Psoas muscle (tissue), 8 donors: Measurements from ENCODE around the gene DOCK1. TPM values are rescaled to one million over a fixed set of nuclear protein-coding genes. Genes with fewer than 3 reads are reported as not detected.

Source experiments
- ATAC-seq, 4 donors: fragments of 200-7000 bp; cut with Tn5 transposase; one replicate each; pipeline ENCODE4 v1.9.1; 2020; ENCODE audit warnings: moderate library complexity in 3 of 4, mild to moderate bottlenecking in 2 of 4
- DNase-seq, 2 donors: peaks; one replicate each; pipeline ENCODE4 v3.0.0-alpha.2; 2020
- H3K27ac ChIP-seq: fragments of 200-600 bp; one replicate; pipeline ENCODE4 v1.8.0; 2022
- H3K27me3 ChIP-seq, 3 donors: fragments of 200-600 bp in 1 of 3; one replicate each; pipeline versions ENCODE4 v1.6.1 to v1.8.0; 2013 to 2022; ENCODE audit warnings: low read length in 2 of 3, mild to moderate bottlenecking in 2 of 3, moderate library complexity in 1 of 3; ENCODE audit not compliant: insufficient read depth in 3 of 3
- H3K36me3 ChIP-seq, 2 donors: fragments of 200-600 bp in 1 of 2; one replicate each; pipeline versions ENCODE4 v1.6.1 to v1.8.0; 2013 to 2022; ENCODE audit warnings: low read depth in 1 of 2, mild to moderate bottlenecking in 1 of 2, moderate library complexity in 1 of 2; ENCODE audit not compliant: insufficient read depth in 1 of 2
- H3K4me1 ChIP-seq: fragments of 200-600 bp; one replicate; pipeline ENCODE4 v1.8.0; 2022
- H3K4me3 ChIP-seq: fragments of 200-600 bp; one replicate; pipeline ENCODE4 v1.8.0; 2022; ENCODE audit warnings: mild to moderate bottlenecking
- H3K9me3 ChIP-seq: fragments of 200-600 bp; one replicate; pipeline ENCODE4 v1.8.0; 2022
- CTCF ChIP-seq: fragments of 200-600 bp; IDR thresholded peaks from one replicate; pipeline ENCODE4 v1.8.0; 2022; ENCODE audit warnings: antibody characterized with exemption
- WGBS, 3 donors: extraction: QIAGEN DNeasy Blood & Tissue Kit; methylation state at CpG; one replicate each; pipeline versions ENCODE4 v1.1.6 to v1.1.7; 2013; 5-methylcytosine and 5-hydroxymethylcytosine counted together
- intact Hi-C, 2 donors: fragments of 100-400 bp; cut with DNase I; formaldehyde crosslinking; loops; one replicate each; pipeline versions ENCODE4 v1.11.0 to v1.14.2; 2022
- polyA plus RNA-seq, 3 donors: library from polyadenylated mRNA; stranded (reverse); fragments of 200-250 nt; gene quantifications; one replicate each; pipeline ENCODE4 v1.2.3, GENCODE V29; 2013
- total RNA-seq, 4 donors: library from RNA; stranded (reverse); fragmentation: NEBNext Ultra II Directional in 2 of 4; extraction: Animal tissue kit (Norgen Biotek cat#: 25700) in 2 of 4; gene quantifications; one replicate each; pipeline versions ENCODE4 v1.2.1 to v1.2.4, GENCODE V29; 2021 to 2023
- donor health status: healthy with polysubstance abuse.
- donor health status: DM: no; HTN: no; CAD: no; lungs with moderate emphysema.
- donor health status: Bipolar disorder and iron deficiency.
- donor health status: healthy.
- donor health status: DM: yes; HTN: yes; CAD: no.
- donor health status: DM: no; HTN: no; CAD: no.
- donor health status: DM: no; HTN: no; CAD: no.
- donor health status: DM: yes; HTN: yes; CAD: no.

The DOCK1 gene
- total and polyA plus RNA-seq, 7 donors, result 2.1 to 11.3 (median 5.4) TPM

- no peaks in the 10 kb centered on the region for H3K27me3 ChIP-seq
- no peak for TF ChIP-seq CTCF
- DNase-seq (no peak), ATAC-seq (no peak)
- intact Hi-C loops, result no loop called here
- no peak overlapping the region for H3K4me3 ChIP-seq
- H3K27ac ChIP-seq, result no peak overlapping the region
- no peaks in the 10 kb centered on the region for H3K4me1 ChIP-seq
- no peaks in the 10 kb centered on the region for H3K36me3 ChIP-seq
- no peaks in the 10 kb centered on the region for H3K9me3 ChIP-seq
- WGBS, 3 donors, result 97 to 100% (median 100%) methylated on average over 2 of the region's 2 CpGs
These were observed 279.4 kb downstream of the DOCK1 start for GRCh38 chr10:127184582-127184981.

- Histone ChIP-seq H3K27me3 (no peaks in the 10 kb centered on the region), H3K4me1 (no peaks in the 10 kb centered on the region), H3K36me3 (no peaks in the 10 kb centered on the region), H3K27ac (no peak overlapping the region), H3K9me3 (no peaks in the 10 kb centered on the region), H3K4me3 (no peak overlapping the region)
- no peak for DNase-seq
- WGBS, 3 donors, result 40 to 63% (median 42%) methylated on average over 7 of the region's 7 CpGs
- TF ChIP-seq CTCF, result no peak
- ATAC-seq, result no peak
- intact Hi-C loops, result no loop called here
These were observed 281.6 kb downstream of the DOCK1 start for GRCh38 chr10:127186813-127187212.

- no peak for DNase-seq
- TF ChIP-seq CTCF, result no peak
- no peaks in the 10 kb centered on the region for H3K36me3 ChIP-seq
- H3K9me3 ChIP-seq, result no peaks in the 10 kb centered on the region
- H3K27ac ChIP-seq, result no peak overlapping the region
- no peaks in the 10 kb centered on the region for H3K4me1 ChIP-seq
- ATAC-seq, result no peak
- peaks cover 0 to 5% (median 0%) of the 10 kb centered on the region in 3 donors for H3K27me3 ChIP-seq
- intact Hi-C loops, result no loop called here
- no peak overlapping the region for H3K4me3 ChIP-seq
These were observed 284.0 kb downstream of the DOCK1 start for GRCh38 chr10:127189226-127189625.

GRCh38 chr10:127190427-127190826 lies 285.2 kb downstream of the DOCK1 start:
- Histone ChIP-seq H3K4me3 (no peak overlapping the region), H3K4me1 (no peaks in the 10 kb centered on the region), H3K36me3 (no peaks in the 10 kb centered on the region), H3K27ac (no peak overlapping the region), H3K9me3 (no peaks in the 10 kb centered on the region), H3K27me3 (peaks cover 0 to 16% (median 2%) of the 10 kb centered on the region in 3 donors)
- 64 to 72% (median 69%) methylated on average over 5 of the region's 5 CpGs for WGBS, 3 donors
- DNase-seq, result no peak
- no peak for ATAC-seq
- intact Hi-C loops, result no loop called here
- TF ChIP-seq CTCF, result no peak

GRCh38 chr10:127193125-127193524 lies 287.9 kb downstream of the DOCK1 start:
- Histone ChIP-seq H3K27ac (no peak overlapping the region), H3K27me3 (peaks cover 0 to 34% (median 10%) of the 10 kb centered on the region in 3 donors), H3K9me3 (no peaks in the 10 kb centered on the region), H3K4me3 (no peak overlapping the region), H3K4me1 (no peaks in the 10 kb centered on the region), H3K36me3 (no peaks in the 10 kb centered on the region)
- WGBS, 3 donors, result 78 to 84% (median 79%) methylated on average over 7 of the region's 7 CpGs
- TF ChIP-seq CTCF, result no peak
- DNase-seq (no peak), ATAC-seq (no peak)
- intact Hi-C loops, result no loop called here
